GM18517 (cell line): ENCODE results near the gene SLC12A7.
"Not testable (repeated sequence)": the region's sequence is repeated elsewhere in the genome, so short reads cannot be mapped to it uniquely, and the experiment has no call there.

ENCODE experiments used
- ATAC-seq: cut with Tn5 transposase; IDR thresholded peaks from one replicate; pipeline ENCODE4 v1.9.1; 2021; ENCODE audit warnings: mild to moderate bottlenecking, moderate library complexity; ENCODE audit not compliant: unreplicated experiment

Gene SLC12A7

GRCh38 chr5:1011741-1012312 lies 100.0 kb downstream of the SLC12A7 start:
- ATAC-seq = no peak

GRCh38 chr5:1011226-1011631 lies 100.6 kb downstream of the SLC12A7 start:
- ATAC-seq = no peak

GRCh38 chr5:1010641-1011046 lies 101.2 kb downstream of the SLC12A7 start:
- ATAC-seq = no peak

GRCh38 chr5:1010181-1010510 lies 101.7 kb downstream of the SLC12A7 start:
- no peak for ATAC-seq

GRCh38 chr5:1009359-1010180 lies 102.3 kb downstream of the SLC12A7 start:
- ATAC-seq = no peak

GRCh38 chr5:1008451-1009358 lies 103.2 kb downstream of the SLC12A7 start, which contains the start of gene NKD2:
Gene NKD2 (plus strand): TSS chr5:1008802. CDS start chr5:1009058, 256 bp downstream.
- ATAC-seq = no peak

GRCh38 chr5:1007681-1008450 lies 104.0 kb downstream of the SLC12A7 start:
- ATAC-seq = no peak

- ATAC-seq = no peak
These were observed 104.6 kb downstream of the SLC12A7 start for GRCh38 chr5:1007221-1007680.

- ATAC-seq = no peak
These were observed 105.2 kb downstream of the SLC12A7 start for GRCh38 chr5:1006656-1007071.

- ATAC-seq = no peak
These were observed 105.8 kb downstream of the SLC12A7 start for GRCh38 chr5:1005904-1006655.

GRCh38 chr5:1005249-1005851 lies 106.5 kb downstream of the SLC12A7 start:
- no peak for ATAC-seq

- ATAC-seq = no peak
These were observed 107.2 kb downstream of the SLC12A7 start for GRCh38 chr5:1004461-1005248.

- no peak for ATAC-seq
These were observed 108.4 kb downstream of the SLC12A7 start for GRCh38 chr5:1003296-1003937.

GRCh38 chr5:1002836-1003235 lies 109.0 kb downstream of the SLC12A7 start:
- ATAC-seq = no peak

GRCh38 chr5:1002271-1002546 lies 109.7 kb downstream of the SLC12A7 start:
- no peak for ATAC-seq

- ATAC-seq = no peak
These were observed 110.2 kb downstream of the SLC12A7 start for GRCh38 chr5:1001406-1002270.

- ATAC-seq = not testable (repeated sequence)
These were observed 111.0 kb downstream of the SLC12A7 start for GRCh38 chr5:1000831-1001230.
